GM20000 (cell line): ENCODE measurements around the gene PDPK1.
"Not testable (repeated sequence)": the region's sequence is repeated elsewhere in the genome, so short reads cannot be mapped to it uniquely, and the experiment has no call there.

Experiments used
- DNase-seq: peaks from one replicate; pipeline ENCODE4 v3.0.0; 2012; ENCODE audit warnings: low spot score
- CTCF ChIP-seq: IDR thresholded peaks from 2 replicates; pipeline ENCODE4 v1.5.1; 2012; ENCODE audit warnings: mild to moderate bottlenecking, control low read depth; ENCODE audit errors: extremely low read depth, missing control alignments

Gene PDPK1

GRCh38 chr16:2532494-2533141 lies 5.2 kb upstream of the PDPK1 start:
- TF ChIP-seq CTCF = no peak
- peak; percentile 72 for DNase-seq

- DNase-seq = not testable (repeated sequence)
Measured at GRCh38 chr16:2533142-2533755, 4.6 kb upstream of the PDPK1 start.

- no peak for TF ChIP-seq CTCF
Measured at GRCh38 chr16:2533912-2534311, 3.9 kb upstream of the PDPK1 start.

GRCh38 chr16:2534335-2534734 lies 3.5 kb upstream of the PDPK1 start:
- not testable (repeated sequence) for DNase-seq

More at GRCh38 chr16:2533912-2534311, 3.9 kb upstream of the PDPK1 start:
- DNase-seq = no peak

- no peak for TF ChIP-seq CTCF
- no peak for DNase-seq
Measured at GRCh38 chr16:2535625-2536013, 2.2 kb upstream of the PDPK1 start.

GRCh38 chr16:2539192-2539844 lies 1.5 kb downstream of the PDPK1 start:
- DNase-seq = not testable (repeated sequence)

GRCh38 chr16:2539845-2540458 lies 2.1 kb downstream of the PDPK1 start:
- not testable (repeated sequence) for DNase-seq
- TF ChIP-seq CTCF = peak; percentile 43

GRCh38 chr16:2540912-2541311 lies 3.1 kb downstream of the PDPK1 start:
- DNase-seq = not testable (repeated sequence)

GRCh38 chr16:2541409-2541808 lies 3.6 kb downstream of the PDPK1 start:
- DNase-seq = not testable (repeated sequence)

- DNase-seq = not testable (repeated sequence)
Measured at GRCh38 chr16:2543771-2544170, 6.0 kb downstream of the PDPK1 start.

GRCh38 chr16:2550283-2550878 lies 12.6 kb downstream of the PDPK1 start:
- not testable (repeated sequence) for DNase-seq

- DNase-seq = not testable (repeated sequence)
Measured at GRCh38 chr16:2551420-2551889, 13.6 kb downstream of the PDPK1 start.

- DNase-seq = not testable (repeated sequence)
Measured at GRCh38 chr16:2554709-2555425, 17.0 kb downstream of the PDPK1 start.

- DNase-seq = not testable (repeated sequence)
Measured at GRCh38 chr16:2557150-2557549, 19.3 kb downstream of the PDPK1 start.
